GM19468 (cell line): ENCODE results near the gene TRPC5OS.

ENCODE experiments used
- ATAC-seq: cut with Tn5 transposase; IDR thresholded peaks from one replicate; pipeline ENCODE4 v1.9.1; 2021; ENCODE audit warnings: mild to moderate bottlenecking, moderate library complexity, moderate number of reproducible peaks; ENCODE audit not compliant: unreplicated experiment; ENCODE audit errors: extremely low read depth

The TRPC5OS gene

DNA sequence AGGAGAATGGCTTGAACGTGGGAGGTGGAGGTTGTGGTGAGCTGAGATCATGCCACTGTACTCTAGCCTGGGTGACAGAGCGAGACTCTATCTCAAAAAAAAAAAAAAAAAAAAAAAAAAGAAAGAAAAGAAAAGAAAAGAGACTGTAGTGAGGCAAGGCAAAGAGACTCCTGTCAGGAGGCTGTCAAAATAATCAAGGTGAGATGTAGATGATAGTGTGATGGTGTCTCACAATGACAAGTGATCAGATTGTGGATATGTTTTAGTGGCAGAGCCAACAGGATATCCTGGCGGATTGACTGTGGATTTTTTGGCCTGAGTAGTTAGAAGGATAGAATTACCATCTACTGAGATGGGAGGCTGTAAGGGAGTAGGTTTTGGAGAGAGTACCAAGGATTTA is 12.6 kb downstream of the TRPC5OS start:
- ATAC-seq, result no peak

DNA sequence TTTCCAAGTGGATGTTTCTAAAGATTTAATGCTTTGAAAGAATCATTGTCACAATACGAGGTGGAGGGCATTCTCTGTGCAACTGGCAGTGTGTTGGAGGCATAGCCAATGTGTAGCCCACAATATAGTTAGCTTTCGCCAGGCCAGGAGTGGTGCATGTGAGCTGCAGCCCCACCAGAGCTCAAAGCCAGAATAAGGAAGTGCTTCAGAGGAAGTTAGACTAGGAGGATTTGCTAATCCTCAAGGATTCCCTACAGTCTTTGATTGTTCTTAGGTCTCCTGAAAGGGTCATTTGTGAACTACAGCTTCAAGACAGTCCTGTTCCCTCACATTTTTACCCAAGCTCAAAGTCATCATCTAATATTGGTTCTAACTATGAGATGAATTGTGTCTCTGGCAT is 16.4 kb downstream of the TRPC5OS start:
- no peak for ATAC-seq

DNA sequence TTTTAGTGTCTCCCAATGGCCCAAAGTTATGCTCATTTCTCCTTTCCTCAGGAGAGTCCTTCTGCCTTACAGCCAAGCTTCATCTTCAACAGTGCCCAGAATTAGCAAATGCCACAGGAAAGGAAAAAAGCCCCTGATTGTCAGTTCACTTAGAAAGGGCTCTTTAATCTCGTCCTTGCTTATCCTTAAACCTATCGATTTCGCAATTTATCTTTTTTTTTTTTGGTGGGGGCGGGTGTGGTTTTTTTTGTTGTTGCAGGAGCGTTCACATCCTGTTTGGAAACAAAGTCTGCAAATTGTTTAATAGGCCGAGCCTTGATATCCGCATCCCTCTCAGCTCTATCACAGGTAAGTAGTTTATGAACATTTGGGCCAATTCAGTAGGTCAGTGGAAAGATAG is 20.2 kb downstream of the TRPC5OS start:
- ATAC-seq, result no peak

- no peak for ATAC-seq
Observed at GRCh38 chrX:111914398-111915090, 38.6 kb downstream of the TRPC5OS start.

DNA sequence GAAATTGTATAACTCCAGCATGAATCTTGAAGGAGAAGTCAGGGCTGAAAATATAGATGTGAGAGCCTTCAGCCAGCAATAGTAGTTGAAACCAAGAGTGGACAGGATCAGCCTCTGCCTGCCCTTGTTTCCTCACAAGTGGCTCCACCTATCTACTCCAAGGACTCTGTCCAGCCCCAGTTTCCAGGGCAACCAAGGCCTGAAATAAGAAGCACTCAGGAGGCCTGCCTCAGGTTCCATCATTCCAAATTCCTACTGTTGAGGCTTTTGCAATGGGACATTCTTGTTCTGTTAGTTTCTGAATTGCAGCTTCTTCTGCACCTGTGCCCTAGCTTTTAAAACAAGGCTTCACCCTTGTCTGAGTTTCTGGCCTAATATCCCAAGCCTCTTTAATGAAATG is 41.6 kb downstream of the TRPC5OS start:
- ATAC-seq, result no peak

- ATAC-seq, result no peak
Observed at GRCh38 chrX:111928456-111928855, 52.5 kb downstream of the TRPC5OS start.
